GM18861 (cell line): Measurements from ENCODE around the gene MLH3.

Source experiments
- ATAC-seq: cut with Tn5 transposase; IDR thresholded peaks from one replicate; pipeline ENCODE4 v1.9.1; 2021; ENCODE audit not compliant: unreplicated experiment

MLH3 gene

DNA sequence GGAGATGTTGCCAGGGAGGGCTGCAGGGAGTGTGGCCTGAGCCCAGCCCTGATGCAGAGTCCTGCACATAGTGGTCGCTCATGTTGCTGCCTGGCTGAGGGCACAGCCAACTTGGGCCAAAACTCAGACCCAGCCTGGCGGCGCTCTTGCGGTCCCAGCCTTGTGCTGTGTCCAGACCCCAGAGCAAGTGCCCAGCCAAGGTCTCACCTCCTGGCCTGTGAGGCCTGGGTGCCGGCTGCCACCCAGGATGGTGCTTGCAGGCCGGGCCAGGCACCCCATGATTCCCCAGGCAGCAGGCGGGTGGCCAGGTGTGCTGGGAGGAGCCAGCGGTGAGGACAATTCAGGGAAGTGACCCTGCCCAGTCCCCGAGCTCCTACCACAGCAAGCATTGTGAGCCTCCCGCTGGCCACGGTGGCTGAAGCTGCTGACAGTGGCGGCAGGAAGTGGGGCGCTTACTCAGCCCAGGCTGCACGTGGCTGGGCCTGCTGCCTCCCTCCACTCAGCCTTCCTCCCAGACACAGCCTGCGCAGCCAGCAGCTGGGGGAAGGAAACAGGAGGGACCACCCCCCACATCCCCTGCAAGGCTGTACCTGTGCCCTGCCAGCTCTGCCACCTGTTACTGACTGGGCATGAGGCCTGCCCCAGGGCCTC, 78.1 kb downstream of the MLH3 start:
- no peak for ATAC-seq

GRCh38 chr14:74968811-74969210, 82.5 kb downstream of the MLH3 start:
- ATAC-seq: no peak

GRCh38 chr14:74965486-74966153, 85.6 kb downstream of the MLH3 start:
- no peak for ATAC-seq

DNA sequence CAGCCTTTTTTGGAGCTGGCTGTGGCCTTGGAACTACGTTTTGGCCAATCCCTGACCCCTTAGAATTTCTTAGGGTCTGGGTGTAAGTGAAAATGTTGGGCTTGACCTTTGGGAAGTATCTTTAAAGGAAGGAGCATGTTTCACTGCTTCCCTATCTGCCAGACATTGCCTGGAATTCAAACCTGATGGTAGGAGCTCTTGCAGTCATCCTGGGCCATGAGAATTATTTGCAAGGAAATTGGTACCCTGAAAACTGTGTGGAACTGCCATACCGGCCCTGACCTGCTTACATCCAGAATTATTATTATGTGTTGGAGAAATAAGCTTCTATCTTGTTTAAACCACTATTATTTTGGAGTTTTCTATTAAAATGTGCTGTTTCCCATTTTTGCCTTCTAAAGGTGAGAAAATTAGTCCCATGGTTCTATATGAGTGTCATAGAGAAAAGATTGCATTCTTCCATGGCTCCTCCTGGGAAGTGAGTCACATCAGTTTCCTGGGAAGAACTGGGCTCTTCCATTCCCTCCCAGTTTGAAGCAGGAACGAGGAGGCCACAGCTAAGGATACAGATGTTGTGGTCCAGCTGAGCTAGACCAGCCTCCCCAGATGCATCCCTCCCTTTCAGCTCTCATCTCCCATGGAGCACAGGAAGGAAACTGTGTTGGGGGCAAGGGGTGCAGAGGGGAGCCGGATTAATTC, 86.3 kb downstream of the MLH3 start:
- ATAC-seq: no peak
